KMS-11 (cell line): Measurements from ENCODE around the gene TTLL7.

ENCODE experiments used
- H2AFZ ChIP-seq: fragments of 200-600 bp; sonication (generic); 2 replicates; pipeline ENCODE4 v1.6.1; 2016; ENCODE audit warnings: antibody characterized with exemption, mixed run types, low read depth
- H3K27ac ChIP-seq: fragments of 200-600 bp; sonication (generic); 2 replicates; pipeline ENCODE4 v1.6.1; 2016; ENCODE audit warnings: mild to moderate bottlenecking, mixed run types
- H3K27me3 ChIP-seq: fragments of 200-600 bp; sonication (generic); 2 replicates; pipeline ENCODE4 v1.6.1; 2017; ENCODE audit warnings: mild to moderate bottlenecking, low read depth, mixed run types, moderate library complexity; ENCODE audit not compliant: insufficient read depth
- H3K36me3 ChIP-seq: fragments of 200-600 bp; sonication (generic); 2 replicates; pipeline ENCODE4 v1.6.1; 2017; ENCODE audit warnings: mild to moderate bottlenecking, mixed run types; ENCODE audit not compliant: insufficient read depth
- H3K4me1 ChIP-seq: fragments of 200-600 bp; sonication (generic); 2 replicates; pipeline ENCODE4 v1.6.1; 2016; ENCODE audit warnings: mild to moderate bottlenecking, low read depth, mixed run types; ENCODE audit not compliant: poor library complexity, severe bottlenecking
- H3K4me2 ChIP-seq: fragments of 200-600 bp; sonication (generic); 2 replicates; pipeline ENCODE4 v1.7.0; 2016; ENCODE audit warnings: mild to moderate bottlenecking, mixed run types
- H3K4me3 ChIP-seq: fragments of 200-600 bp; sonication (generic); IDR thresholded peaks from 2 replicates; pipeline ENCODE4 v1.6.1; 2017; ENCODE audit warnings: low read depth, low read length, mixed read lengths; ENCODE audit not compliant: insufficient read depth
- H3K79me2 ChIP-seq: fragments of 200-600 bp; sonication (generic); 2 replicates; pipeline ENCODE4 v1.6.1; 2016; ENCODE audit warnings: low read depth, mixed run types; ENCODE audit not compliant: insufficient read depth
- H3K9ac ChIP-seq: fragments of 200-600 bp; sonication (generic); 2 replicates; pipeline ENCODE4 v1.6.1; 2016; ENCODE audit warnings: mild to moderate bottlenecking, mixed run types
- H4K20me1 ChIP-seq: fragments of 200-600 bp; sonication (generic); 2 replicates; pipeline ENCODE4 v1.6.1; 2016; ENCODE audit warnings: mild to moderate bottlenecking, mixed run types; ENCODE audit not compliant: insufficient read depth
- TF ChIP-seq, protein P1 (sequence below): fragments of 200-600 bp; sonication (generic); conservative IDR thresholded peaks from 2 replicates; pipeline ENCODE4 v1.6.1; 2017; ENCODE audit warnings: low read depth, mild to moderate bottlenecking, antibody characterized with exemption, low read length, moderate library complexity, mixed read lengths

The TTLL7 gene

DNA sequence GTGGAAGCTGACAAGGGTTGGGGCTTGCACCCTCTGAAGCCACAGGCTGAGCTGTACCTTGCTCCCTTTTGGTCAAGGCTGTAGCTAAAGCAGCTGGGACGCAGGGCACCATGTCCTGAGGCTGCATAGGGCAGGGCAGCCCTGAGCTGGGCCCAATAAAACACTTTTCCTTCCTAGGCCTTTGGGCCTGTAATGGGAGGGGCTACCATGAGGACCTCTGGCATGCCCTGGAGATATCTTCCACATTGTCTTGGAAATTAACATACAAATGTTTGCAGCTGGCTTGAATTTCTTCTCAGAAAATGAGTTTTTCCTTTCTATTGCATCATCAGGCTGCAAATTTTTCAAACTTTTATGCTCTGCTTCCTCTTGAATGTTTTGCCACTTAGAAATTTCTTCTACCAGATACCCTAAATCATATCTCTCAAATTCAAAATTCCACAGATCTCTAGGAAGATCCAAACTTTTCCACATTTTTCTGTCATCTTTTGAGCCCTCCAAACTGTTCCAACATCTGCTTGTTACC, 32.9 kb upstream of the TTLL7 start:
- H3K79me2 ChIP-seq: no peaks in the 10 kb centered on the region
- H3K27ac ChIP-seq: no peak overlapping the region
- H4K20me1 ChIP-seq: no peaks in the 10 kb centered on the region
- TF ChIP-seq, protein P1, sequence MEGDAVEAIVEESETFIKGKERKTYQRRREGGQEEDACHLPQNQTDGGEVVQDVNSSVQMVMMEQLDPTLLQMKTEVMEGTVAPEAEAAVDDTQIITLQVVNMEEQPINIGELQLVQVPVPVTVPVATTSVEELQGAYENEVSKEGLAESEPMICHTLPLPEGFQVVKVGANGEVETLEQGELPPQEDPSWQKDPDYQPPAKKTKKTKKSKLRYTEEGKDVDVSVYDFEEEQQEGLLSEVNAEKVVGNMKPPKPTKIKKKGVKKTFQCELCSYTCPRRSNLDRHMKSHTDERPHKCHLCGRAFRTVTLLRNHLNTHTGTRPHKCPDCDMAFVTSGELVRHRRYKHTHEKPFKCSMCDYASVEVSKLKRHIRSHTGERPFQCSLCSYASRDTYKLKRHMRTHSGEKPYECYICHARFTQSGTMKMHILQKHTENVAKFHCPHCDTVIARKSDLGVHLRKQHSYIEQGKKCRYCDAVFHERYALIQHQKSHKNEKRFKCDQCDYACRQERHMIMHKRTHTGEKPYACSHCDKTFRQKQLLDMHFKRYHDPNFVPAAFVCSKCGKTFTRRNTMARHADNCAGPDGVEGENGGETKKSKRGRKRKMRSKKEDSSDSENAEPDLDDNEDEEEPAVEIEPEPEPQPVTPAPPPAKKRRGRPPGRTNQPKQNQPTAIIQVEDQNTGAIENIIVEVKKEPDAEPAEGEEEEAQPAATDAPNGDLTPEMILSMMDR: no peak
- no peak overlapping the region for H3K9ac ChIP-seq
- H3K4me2 ChIP-seq: no peak overlapping the region
- H2AFZ ChIP-seq: no peak overlapping the region
- no peaks in the 10 kb centered on the region for H3K36me3 ChIP-seq
- no peak overlapping the region for H3K4me3 ChIP-seq
- no peaks in the 10 kb centered on the region for H3K27me3 ChIP-seq
- H3K4me1 ChIP-seq: no peaks in the 10 kb centered on the region

DNA sequence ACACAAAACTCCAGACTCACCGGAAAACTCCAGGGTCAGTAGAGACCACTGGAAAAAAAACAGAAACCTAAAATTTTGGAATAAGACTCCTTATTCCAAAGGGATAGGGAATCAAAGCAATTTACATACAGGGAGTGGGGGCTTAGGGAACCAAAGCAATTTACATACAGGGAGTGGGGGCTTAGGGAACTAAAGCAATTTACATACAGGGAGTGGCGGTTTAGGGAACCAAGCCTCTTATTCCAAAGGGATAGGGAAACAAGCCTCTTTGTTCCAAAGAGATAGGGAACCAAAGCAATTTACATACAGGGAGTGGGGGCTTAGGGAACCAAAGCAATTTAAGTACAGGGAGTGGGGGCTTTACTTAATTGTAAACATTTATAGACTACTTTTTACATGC, 28.4 kb upstream of the TTLL7 start:
- Histone ChIP-seq H2AFZ (no peak overlapping the region), H3K4me2 (no peak overlapping the region), H3K79me2 (no peaks in the 10 kb centered on the region), H3K9ac (no peak overlapping the region), H3K4me3 (no peak overlapping the region), H3K4me1 (no peaks in the 10 kb centered on the region), H3K27ac (no peak overlapping the region), H4K20me1 (no peaks in the 10 kb centered on the region), H3K36me3 (no peaks in the 10 kb centered on the region), H3K27me3 (no peaks in the 10 kb centered on the region)
- TF ChIP-seq, protein P1: no peak

DNA sequence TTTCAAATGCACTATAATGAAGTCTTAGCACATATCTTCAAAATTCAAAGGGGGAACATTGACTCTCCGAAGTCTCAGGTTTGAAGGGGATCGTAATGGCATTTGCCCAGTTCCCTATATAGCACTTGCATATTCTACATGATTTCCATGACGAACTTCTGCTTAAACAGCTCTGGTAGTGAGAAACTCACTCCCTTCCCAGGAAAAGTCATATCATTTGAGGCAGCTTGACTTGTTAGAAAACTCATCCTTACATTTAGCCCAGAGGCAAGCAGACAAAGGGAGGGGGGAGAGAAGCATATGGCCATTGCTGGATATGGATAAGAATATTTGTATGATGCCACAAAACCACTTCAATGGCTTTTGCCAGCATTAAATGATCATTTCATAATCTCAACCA, 27.0 kb upstream of the TTLL7 start:
- Histone ChIP-seq H3K9ac (no peak overlapping the region), H3K27ac (no peak overlapping the region), H3K79me2 (no peaks in the 10 kb centered on the region), H4K20me1 (no peaks in the 10 kb centered on the region), H3K4me1 (no peaks in the 10 kb centered on the region), H2AFZ (no peak overlapping the region), H3K36me3 (no peaks in the 10 kb centered on the region), H3K27me3 (no peaks in the 10 kb centered on the region), H3K4me2 (no peak overlapping the region), H3K4me3 (no peak overlapping the region)
- TF ChIP-seq, protein P1: no peak

DNA sequence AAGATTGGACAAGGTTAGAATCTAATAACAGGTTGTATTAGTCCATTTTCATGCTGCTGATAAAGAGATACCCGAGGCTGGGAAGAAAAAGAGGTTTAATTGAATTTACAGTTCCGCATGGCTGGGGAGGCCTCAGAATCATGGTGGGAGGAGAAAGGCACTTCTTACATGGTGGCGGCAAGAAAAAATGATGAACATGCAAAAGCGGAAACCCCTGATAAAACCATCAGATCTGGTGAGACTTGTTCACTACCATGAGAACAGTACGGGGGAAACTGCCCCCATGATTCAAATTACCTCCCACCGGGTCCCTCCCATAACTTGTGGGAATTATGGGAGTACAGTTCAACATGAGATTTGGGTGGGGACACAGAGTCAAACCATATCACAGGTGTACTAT, 22.9 kb upstream of the TTLL7 start:
- Histone ChIP-seq H3K4me2 (no peak overlapping the region), H3K4me3 (no peak overlapping the region), H3K27me3 (no peaks in the 10 kb centered on the region), H2AFZ (no peak overlapping the region), H3K79me2 (no peaks in the 10 kb centered on the region), H3K9ac (no peak overlapping the region), H4K20me1 (no peaks in the 10 kb centered on the region), H3K27ac (no peak overlapping the region), H3K4me1 (no peaks in the 10 kb centered on the region), H3K36me3 (no peaks in the 10 kb centered on the region)
- TF ChIP-seq, protein P1: no peak

DNA sequence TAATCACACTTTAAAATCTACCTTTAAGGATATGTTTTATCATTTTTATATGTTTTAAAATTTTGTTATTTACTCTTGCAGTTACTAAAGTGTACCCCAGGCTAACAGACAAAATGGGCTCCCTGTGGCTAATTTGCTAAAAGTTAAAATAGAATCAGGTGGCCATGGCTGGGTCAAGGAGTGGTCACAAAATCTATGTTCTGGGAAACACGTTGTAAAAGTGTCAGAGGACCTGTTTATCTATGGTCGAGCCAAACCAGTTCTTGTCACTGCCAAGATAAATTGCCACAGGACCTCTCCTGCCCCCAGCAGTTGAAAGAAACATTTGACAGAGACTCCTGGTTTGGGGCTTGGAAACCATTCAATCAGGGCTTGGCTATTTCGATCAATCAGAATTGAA, 21.2 kb upstream of the TTLL7 start:
- TF ChIP-seq, protein P1: no peak
- no peak overlapping the region for H3K4me3 ChIP-seq
- H3K79me2 ChIP-seq: no peaks in the 10 kb centered on the region
- H3K27me3 ChIP-seq: no peaks in the 10 kb centered on the region
- H3K27ac ChIP-seq: no peak overlapping the region
- H2AFZ ChIP-seq: no peak overlapping the region
- H4K20me1 ChIP-seq: no peaks in the 10 kb centered on the region
- no peaks in the 10 kb centered on the region for H3K4me1 ChIP-seq
- H3K9ac ChIP-seq: no peak overlapping the region
- H3K4me2 ChIP-seq: no peak overlapping the region
- no peaks in the 10 kb centered on the region for H3K36me3 ChIP-seq
